K562 treated with DMSO at 1 percent for 24 hours (cell line): Measurements from ENCODE around the gene SPDYE2. TPM values are rescaled to one million over a fixed set of nuclear protein-coding genes. Genes with fewer than 3 reads are reported as not detected.

Experiments used
- total RNA-seq: library from RNA; unstranded; fragments of 300-600 nt; gene quantifications from 2 replicates; pipeline ENCODE4 v1.2.3, GENCODE V29; 2022; ENCODE audit warnings: low read depth; ENCODE audit not compliant: insufficient read depth

SPDYE2 gene, protein sequence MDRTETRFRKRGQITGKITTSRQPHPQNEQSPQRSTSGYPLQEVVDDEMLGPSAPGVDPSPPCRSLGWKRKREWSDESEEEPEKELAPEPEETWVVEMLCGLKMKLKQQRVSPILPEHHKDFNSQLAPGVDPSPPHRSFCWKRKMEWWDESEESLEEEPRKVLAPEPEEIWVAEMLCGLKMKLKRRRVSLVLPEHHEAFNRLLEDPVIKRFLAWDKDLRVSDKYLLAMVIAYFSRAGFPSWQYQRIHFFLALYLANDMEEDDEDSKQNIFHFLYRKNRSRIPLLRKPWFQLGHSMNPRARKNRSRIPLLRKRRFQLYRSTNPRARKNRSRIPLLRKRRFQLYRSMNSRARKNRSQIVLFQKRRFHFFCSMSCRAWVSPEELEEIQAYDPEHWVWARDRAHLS
- not detected in 2 replicates for total RNA-seq

DNA sequence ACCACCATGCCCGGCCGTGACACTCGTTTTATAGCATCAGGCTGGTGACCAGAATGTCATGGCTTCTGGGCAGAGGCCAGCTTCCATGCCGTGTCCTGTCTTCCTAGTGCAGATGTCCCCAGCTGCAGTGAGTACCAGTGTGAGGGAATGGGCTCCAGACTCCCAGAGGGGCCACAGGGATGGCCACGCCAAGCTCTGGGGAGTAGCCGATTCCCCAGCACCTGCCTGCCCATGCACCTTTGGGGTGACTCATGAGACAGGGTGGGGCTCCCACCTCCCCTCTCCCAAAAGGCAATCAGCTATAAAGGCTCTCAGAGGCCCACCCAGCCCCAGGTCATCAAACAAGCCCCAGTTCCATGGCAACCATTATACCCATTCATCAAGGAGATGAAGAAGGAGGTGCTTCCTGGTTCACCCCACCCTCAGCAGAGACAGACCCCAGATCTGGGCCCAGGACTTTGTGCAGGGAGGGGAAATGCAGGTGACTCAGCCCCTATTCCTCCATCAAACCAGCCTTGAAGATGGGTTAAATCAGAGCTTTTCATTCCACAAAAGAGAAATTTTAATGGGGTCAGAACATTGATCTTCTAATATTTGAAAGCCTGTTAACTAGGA lies at the start of gene SPDYE2:
Gene SPDYE2 (plus strand): TSS at position 419 of the 615 bp plus-strand sequence. CDS start 2,030 bp downstream, outside the sequence.

DNA sequence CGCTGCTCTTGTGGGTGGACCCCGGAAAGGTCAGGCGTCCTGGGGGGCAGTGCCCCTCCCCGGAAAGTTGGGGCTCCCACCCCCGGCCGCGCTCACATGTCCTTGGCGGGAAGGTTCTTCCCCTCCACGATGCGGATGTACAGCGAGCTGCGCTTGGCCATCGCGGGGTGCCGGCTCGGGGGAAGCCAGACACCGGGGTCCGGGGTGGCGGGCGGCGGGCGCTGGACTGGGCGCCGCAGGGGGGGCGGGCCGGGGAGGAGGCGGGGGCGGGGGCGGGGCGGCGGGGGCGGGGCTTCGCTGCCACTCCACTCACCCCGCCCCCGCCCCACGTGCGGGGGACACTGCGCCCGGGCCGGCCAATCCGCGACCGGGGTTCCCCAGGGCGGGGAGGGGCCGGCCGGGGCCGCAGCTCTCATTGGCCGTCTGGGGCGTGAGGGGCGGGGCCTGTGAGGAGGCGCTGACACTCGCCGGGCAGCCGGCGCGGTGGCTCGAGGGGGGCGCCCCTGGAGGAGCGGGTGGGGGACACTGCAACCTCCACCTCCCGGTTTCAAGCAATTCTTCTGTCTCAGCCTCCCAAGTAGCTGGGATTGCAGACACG lies 33.4 kb upstream of the SPDYE2 start, which contains the start of gene RASA4B:
Gene RASA4B (minus strand): TSS at position 228 of the 598 bp plus-strand sequence. CDS start 67 bp downstream, at position 161.

DNA sequence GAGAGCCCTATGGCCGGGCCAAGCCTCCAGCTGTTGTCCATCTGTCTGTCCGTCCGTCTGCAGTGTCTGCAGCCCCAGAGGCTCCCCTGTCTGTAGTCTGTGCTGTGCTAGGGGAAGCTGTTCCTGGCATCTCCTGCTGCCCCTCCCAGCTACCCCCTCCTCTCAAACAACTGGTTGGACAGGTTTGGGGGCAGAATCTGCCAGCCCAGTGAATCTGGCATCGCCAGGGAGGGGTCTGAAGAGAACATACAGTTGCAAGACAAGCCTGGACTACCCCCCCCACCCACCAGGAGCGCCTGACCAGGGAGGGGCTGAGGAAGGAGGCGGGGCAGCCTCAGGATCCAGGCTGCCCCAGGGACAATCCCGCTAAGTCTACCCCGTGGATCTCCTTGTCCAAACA lies 7.4 kb upstream of the SPDYE2 start, which contains the start of gene UPK3BL2:
Gene UPK3BL2 (minus strand): TSS at position 101 of the 400 bp plus-strand sequence. CDS start 60 bp downstream, at position 41.

DNA sequence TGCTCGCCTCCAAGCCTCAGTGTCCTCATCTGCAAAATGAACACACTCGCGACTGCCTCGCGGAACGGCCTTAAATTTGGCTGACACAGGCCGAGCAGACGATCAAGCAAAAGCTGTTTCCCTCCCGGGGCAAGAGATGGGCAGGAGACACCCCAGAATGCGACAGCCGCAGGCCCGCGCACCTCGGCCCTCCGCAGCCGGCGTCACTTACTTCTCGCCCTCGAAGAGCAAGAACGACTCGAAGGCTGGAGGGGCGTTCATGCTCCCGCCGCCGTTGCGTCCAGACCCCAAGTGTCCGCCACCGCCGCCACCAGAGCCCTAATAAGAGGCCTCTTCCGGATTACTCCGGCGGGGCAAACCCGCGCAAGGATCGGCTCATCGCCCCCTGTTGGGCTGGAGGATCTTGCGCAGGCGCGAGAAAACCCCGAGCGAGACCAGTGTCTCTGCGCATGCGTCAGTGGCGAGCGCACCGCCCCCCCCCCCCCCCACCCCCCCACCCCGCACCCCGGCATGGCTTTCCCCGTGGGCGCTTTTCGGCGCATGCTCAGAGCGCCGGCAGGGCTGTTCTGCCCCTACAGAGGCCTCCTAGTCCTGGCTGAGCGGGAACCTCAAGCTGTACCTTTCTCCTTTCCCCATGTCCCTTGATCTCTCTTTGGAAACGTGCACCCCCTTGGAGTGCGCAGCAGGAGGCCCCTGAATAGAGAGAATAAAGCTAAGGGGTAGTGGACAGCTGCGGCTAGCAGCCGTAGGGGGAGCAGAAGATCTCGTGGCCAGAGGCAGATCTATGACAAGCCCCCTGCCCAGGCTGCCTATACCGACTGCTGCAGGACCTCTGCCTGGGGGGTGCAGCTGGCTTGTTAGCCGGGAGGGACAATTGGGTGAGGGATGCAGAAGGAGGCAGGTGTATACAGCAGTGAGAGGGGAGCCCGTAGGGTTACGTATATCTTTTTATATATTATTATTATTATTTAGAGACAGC lies 21.5 kb downstream of the SPDYE2 start, which contains the start of gene POLR2J3:
Gene POLR2J3 (minus strand): TSS at position 323 of the 979 bp plus-strand sequence. CDS start 62 bp downstream, at position 261.

Other genes starting within 250 kb of the SPDYE2 start
- 1.0 and 1.3 TPM in 2 replicates for gene SPDYE6, start 194.8 kb upstream of the SPDYE2 start, total RNA-seq
- 28.3 and 33.4 TPM in 2 replicates for gene PRKRIP1, start 154.9 kb upstream of the SPDYE2 start, total RNA-seq
- gene ORAI2, start 117.7 kb upstream of the SPDYE2 start, total RNA-seq = 59.9 and 60.8 TPM in 2 replicates
- gene ALKBH4, start 86.4 kb upstream of the SPDYE2 start, total RNA-seq = 18.8 and 19.9 TPM in 2 replicates
- 83.4 and 86.4 TPM in 2 replicates for gene LRWD1, start 86.2 kb upstream of the SPDYE2 start, total RNA-seq
- 160 and 166 TPM in 2 replicates for gene POLR2J, start 72.3 kb upstream of the SPDYE2 start, total RNA-seq
- 12.1 and 15.5 TPM in 2 replicates for gene RASA4B, start 33.4 kb upstream of the SPDYE2 start, total RNA-seq
- 6.6 and 11.3 TPM in 2 replicates for gene UPK3BL2, start 7.5 kb upstream of the SPDYE2 start, total RNA-seq
- gene POLR2J3, start 21.4 kb downstream of the SPDYE2 start, total RNA-seq = 26.5 and 28.3 TPM in 2 replicates
- gene RASA4, start 65.5 kb downstream of the SPDYE2 start, total RNA-seq = 15.6 and 18.7 TPM in 2 replicates
- 36.0 and 43.2 TPM in 2 replicates for gene UPK3BL1, start 91.6 kb downstream of the SPDYE2 start, total RNA-seq
- gene SPDYE2B, start 99.1 kb downstream of the SPDYE2 start, total RNA-seq = not detected in 2 replicates
- 0.61 and 2.6 TPM in 2 replicates for gene POLR2J2, start 120.4 kb downstream of the SPDYE2 start, total RNA-seq
- gene FAM185A, start 197.8 kb downstream of the SPDYE2 start, total RNA-seq = 15.1 TPM in 2 replicates